ENCODE results near the gene RFFL.
A peak's percentile ranks its signal among the peaks of the same experiment; 100 is the strongest.
"Not testable (repeated sequence)": the region's sequence is repeated elsewhere in the genome, so short reads cannot be mapped to it uniquely, and the experiment has no call there.

Gene RFFL

DNA sequence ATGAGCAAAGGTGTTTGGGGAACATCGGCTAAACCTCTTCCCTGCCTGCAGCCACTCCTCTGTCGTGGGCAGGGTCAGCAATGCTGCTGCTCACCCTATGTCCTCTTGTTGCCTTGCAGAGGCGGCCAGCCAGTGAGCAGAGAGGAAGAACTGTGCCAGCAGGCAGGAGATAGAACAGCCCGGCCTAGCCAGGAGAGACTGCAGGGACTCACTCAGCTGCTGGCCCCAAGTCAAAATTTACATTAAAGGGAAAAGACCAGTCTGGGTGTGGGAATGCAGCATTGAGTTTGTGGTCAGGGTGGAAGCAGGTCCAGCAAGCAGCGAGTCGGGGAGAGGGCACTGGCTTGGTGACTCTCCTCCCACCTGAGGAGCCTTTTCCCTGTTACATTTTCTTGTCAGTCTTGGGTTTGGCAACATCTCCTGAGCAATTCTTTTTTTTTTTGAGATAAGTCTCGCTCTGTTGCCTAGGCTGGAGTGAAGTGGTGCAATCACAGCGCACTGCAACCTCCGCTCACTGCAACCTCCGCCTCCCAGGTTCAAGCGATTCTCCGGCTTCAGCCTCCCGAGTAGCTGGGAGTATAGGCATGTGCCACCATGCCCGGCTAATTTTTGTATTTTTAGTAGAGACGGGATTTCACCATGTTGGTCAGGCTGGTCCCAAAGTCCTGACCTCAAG is 60.5 kb downstream of the RFFL start:
- in situ Hi-C loops (cut with MboI; ENCODE audit: low sequenced_read_pairs, unreplicated experiment), result loop anchor here (10.0 kb wide), 1 partner anchor 92 kb away; no protein-coding TSS in a partner anchor

DNA sequence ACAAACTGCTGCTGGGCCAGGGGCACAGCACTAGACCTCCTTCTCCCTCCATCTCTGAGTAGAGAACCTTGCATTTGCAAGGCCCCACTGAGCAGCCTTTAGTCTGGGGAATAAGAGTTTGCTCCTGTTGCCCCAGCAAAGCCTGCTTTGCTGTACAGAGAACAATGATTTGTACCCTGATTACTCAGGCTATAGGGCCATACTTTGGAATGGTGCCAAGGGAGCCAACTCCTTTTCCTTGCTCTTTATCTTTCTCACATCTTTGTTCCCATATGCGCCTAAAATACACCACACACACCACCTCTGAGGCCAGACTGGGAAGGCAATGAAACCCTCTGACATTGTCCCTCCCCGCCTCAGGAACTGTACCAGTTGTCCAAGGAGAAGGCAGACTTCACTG is 62.0 kb downstream of the RFFL start:
- no peak for DNase-seq (ENCODE audit: low spot score)
- TF ChIP-seq, protein P1, sequence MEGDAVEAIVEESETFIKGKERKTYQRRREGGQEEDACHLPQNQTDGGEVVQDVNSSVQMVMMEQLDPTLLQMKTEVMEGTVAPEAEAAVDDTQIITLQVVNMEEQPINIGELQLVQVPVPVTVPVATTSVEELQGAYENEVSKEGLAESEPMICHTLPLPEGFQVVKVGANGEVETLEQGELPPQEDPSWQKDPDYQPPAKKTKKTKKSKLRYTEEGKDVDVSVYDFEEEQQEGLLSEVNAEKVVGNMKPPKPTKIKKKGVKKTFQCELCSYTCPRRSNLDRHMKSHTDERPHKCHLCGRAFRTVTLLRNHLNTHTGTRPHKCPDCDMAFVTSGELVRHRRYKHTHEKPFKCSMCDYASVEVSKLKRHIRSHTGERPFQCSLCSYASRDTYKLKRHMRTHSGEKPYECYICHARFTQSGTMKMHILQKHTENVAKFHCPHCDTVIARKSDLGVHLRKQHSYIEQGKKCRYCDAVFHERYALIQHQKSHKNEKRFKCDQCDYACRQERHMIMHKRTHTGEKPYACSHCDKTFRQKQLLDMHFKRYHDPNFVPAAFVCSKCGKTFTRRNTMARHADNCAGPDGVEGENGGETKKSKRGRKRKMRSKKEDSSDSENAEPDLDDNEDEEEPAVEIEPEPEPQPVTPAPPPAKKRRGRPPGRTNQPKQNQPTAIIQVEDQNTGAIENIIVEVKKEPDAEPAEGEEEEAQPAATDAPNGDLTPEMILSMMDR (IDR thresholded peaks at IDR 0.05; ENCODE audit: borderline replicate concordance, control extremely low read depth, extremely low read depth, insufficient read depth, missing control alignments), result no peak
- in situ Hi-C loops (cut with MboI; ENCODE audit: low sequenced_read_pairs, unreplicated experiment), result loop anchor here (10.0 kb wide), 1 partner anchor 93 kb away; no protein-coding TSS in a partner anchor

More for the DNA sequence above, 60.5 kb downstream of the RFFL start:
- DNase-seq (ENCODE audit: low spot score), result no peak
- TF ChIP-seq, protein P1 (IDR thresholded peaks at IDR 0.05; ENCODE audit: borderline replicate concordance, control extremely low read depth, extremely low read depth, insufficient read depth, missing control alignments), result no peak

DNA sequence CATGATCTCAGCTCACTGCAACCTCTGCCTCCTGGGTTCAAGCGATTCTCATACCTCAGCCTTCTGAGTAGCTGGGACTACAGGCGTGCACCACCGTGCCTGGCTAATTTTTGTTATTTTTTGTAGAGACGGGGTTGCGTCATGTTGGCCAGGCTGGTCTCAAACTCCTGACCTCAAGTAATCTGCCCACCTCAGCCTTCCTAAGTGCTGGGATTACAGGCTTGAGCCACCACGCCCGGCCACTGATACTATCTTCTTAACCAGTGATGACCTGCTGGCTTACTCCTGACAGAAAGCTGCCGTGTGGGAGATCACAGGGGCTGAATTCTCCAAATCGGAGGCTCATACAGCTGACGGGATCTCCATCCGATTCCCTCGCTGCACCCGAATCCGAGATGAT is 62.5 kb downstream of the RFFL start:
- in situ Hi-C loops (cut with MboI; ENCODE audit: low sequenced_read_pairs, unreplicated experiment), result loop anchor here (10.0 kb wide), 1 partner anchor 94 kb away; no protein-coding TSS in a partner anchor

DNA sequence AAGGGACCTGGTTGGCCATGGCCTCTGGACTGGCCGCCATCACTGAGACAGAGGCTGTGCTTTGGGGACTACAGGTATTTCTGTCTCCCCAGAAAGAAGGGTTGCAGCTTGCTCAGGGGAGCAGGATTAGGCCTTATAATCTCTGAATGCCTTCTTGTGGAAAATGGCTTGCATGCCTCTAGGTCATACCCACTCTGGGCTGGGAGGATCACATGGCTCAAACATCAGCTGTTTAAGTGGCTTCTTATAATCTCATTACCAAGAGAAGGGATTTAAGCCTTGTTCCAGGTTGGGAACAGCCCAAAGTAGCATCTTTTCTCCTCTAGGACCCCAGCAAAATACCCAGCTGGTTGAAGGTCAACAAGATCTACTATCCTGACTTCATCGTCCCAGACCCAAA is 64.1 kb downstream of the RFFL start:
- in situ Hi-C loops (cut with MboI; ENCODE audit: low sequenced_read_pairs, unreplicated experiment), result loop anchor here (5.0 kb wide), 1 partner anchor 118 kb away; the partner anchor contains the start of gene RAD51D
- TF ChIP-seq, protein P1 (IDR thresholded peaks at IDR 0.05; ENCODE audit: borderline replicate concordance, control extremely low read depth, extremely low read depth, insufficient read depth, missing control alignments), result no peak
- DNase-seq (ENCODE audit: low spot score), result no peak

More for the DNA sequence above, 62.5 kb downstream of the RFFL start:
- not testable (repeated sequence) for DNase-seq (ENCODE audit: low spot score)

DNA sequence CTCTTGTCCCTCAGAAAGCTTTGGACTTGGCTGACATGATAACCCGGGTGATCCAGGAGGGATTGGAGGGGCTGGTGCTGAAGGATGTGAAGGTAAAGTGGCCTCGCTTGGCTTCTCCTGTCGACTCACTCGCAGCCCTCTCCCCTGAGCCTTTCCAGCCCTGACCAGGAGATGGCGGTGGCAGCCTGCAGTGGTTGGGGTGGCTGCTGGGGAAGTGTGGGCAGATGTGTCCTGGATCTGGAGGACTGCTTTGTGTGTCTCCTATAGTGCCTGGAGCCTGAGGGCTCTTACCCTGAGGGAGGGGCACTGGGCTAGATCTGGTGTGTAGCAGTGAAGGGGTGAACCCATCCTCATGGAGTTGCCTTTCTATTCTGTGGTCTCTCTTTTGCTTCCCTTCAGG is 65.3 kb downstream of the RFFL start:
- in situ Hi-C loops (cut with MboI; ENCODE audit: low sequenced_read_pairs, unreplicated experiment), result loop anchor here (5.0 kb wide), 1 partner anchor 119 kb away; the partner anchor contains the start of gene RAD51D
- TF ChIP-seq, protein P1 (IDR thresholded peaks at IDR 0.05; ENCODE audit: borderline replicate concordance, control extremely low read depth, extremely low read depth, insufficient read depth, missing control alignments), result peak; percentile 94

DNA sequence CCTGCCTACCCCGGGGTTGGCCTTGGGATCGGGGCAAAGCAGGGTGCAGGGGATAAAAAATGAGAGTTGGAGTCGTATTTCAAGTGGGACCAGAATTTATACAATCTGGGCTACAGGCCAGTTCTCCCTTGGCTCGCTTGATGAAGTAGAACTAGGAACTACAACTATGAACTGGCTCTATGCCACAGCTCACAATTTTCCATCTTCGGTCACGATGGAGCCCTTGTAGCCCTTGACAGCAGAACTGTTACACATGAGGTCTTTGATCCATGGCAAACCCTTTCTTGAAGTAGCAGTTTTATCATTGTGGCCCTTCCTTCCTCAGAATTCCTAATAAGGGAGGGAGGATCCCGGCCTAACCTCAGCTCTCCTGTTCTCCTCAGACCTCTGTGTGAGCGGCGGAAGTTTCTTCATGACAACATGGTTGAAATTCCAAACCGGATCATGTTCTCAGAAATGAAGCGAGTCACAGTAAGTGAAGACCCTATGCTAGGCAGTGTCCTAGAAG is 66.1 kb downstream of the RFFL start:
- DNase-seq (ENCODE audit: low spot score), result no peak

More for the DNA sequence above, 65.3 kb downstream of the RFFL start:
- DNase-seq (ENCODE audit: low spot score), result peak; percentile 89

More for the DNA sequence above, 66.1 kb downstream of the RFFL start:
- in situ Hi-C loops (cut with MboI; ENCODE audit: low sequenced_read_pairs, unreplicated experiment), result loop anchor here (5.0 kb wide), 1 partner anchor 120 kb away; the partner anchor contains the start of gene RAD51D
- TF ChIP-seq, protein P1 (IDR thresholded peaks at IDR 0.05; ENCODE audit: borderline replicate concordance, control extremely low read depth, extremely low read depth, insufficient read depth, missing control alignments), result no peak

Data from GM13976 (cell line).